GM23248 (cell line): Measurements from ENCODE around the gene SLC5A6. TPM values are rescaled to one million over a fixed set of nuclear protein-coding genes. Genes with fewer than 3 reads are reported as not detected.
"Not testable (repeated sequence)": the region's sequence is repeated elsewhere in the genome, so short reads cannot be mapped to it uniquely, and the experiment has no call there.

ENCODE experiments used
- DNase-seq: peaks from one replicate; pipeline ENCODE4 v3.0.0-alpha.2; 2015
- H2AFZ ChIP-seq: fragments of 200-600 bp; sonication (generic); 2 replicates; pipeline ENCODE4 v1.6.1; 2016; ENCODE audit warnings: antibody characterized with exemption
- H3F3A ChIP-seq: fragments of 200-600 bp; sonication (generic); 2 replicates; pipeline ENCODE4 v1.6.1; 2016; ENCODE audit warnings: mild to moderate bottlenecking, antibody characterized with exemption, mixed run types; ENCODE audit not compliant: insufficient read depth
- H3K27ac ChIP-seq: fragments of 200-600 bp; sonication (generic); 2 replicates; pipeline ENCODE4 v1.5.1; 2016; ENCODE audit warnings: mild to moderate bottlenecking
- H3K27me3 ChIP-seq: fragments of 200-600 bp; sonication (generic); replicated peaks from 2 replicates; pipeline ENCODE4 v1.6.1; 2016; ENCODE audit warnings: mild to moderate bottlenecking; ENCODE audit not compliant: insufficient read depth
- H3K36me3 ChIP-seq: fragments of 200-600 bp; sonication (generic); 2 replicates; pipeline ENCODE4 v1.6.1; 2016; ENCODE audit warnings: low read depth, mild to moderate bottlenecking
- H3K4me1 ChIP-seq: fragments of 200-600 bp; sonication (generic); 2 replicates; pipeline ENCODE4 v1.6.1; 2016; ENCODE audit warnings: mild to moderate bottlenecking; ENCODE audit not compliant: insufficient read depth
- H3K4me2 ChIP-seq: fragments of 200-600 bp; sonication (generic); one replicate; pipeline ENCODE4 v1.6.1; 2016; ENCODE audit warnings: mild to moderate bottlenecking; ENCODE audit not compliant: unreplicated experiment
- H3K4me3 ChIP-seq: fragments of 200-600 bp; sonication (generic); 2 replicates; pipeline ENCODE4 v1.5.1; 2016; ENCODE audit warnings: mild to moderate bottlenecking
- H3K79me2 ChIP-seq: fragments of 200-600 bp; sonication (generic); 2 replicates; pipeline ENCODE4 v1.6.1; 2016; ENCODE audit warnings: mild to moderate bottlenecking; ENCODE audit not compliant: insufficient read depth
- H3K9ac ChIP-seq: fragments of 200-600 bp; sonication (generic); 2 replicates; pipeline ENCODE4 v1.6.1; 2016; ENCODE audit warnings: mild to moderate bottlenecking
- H3K9me2 ChIP-seq: fragments of 200-600 bp; sonication (generic); 2 replicates; pipeline ENCODE4 v1.6.1; 2016; ENCODE audit warnings: mixed run types, mild to moderate bottlenecking, moderate library complexity; ENCODE audit not compliant: insufficient read depth
- H3K9me3 ChIP-seq: fragments of 200-600 bp; sonication (generic); one replicate; pipeline ENCODE4 v1.6.1; 2017; ENCODE audit warnings: low read depth
- H4K20me1 ChIP-seq: fragments of 200-600 bp; sonication (generic); 2 replicates; pipeline ENCODE4 v1.6.0; 2016; ENCODE audit not compliant: insufficient read depth
- EZH2 ChIP-seq: fragments of 200-600 bp; sonication (generic); IDR thresholded peaks from 2 replicates; pipeline ENCODE4 v1.6.1; 2018; ENCODE audit warnings: antibody characterized with exemption, mild to moderate bottlenecking; ENCODE audit not compliant: insufficient read depth, poor library complexity, severe bottlenecking
- EZH2phosphoT487 ChIP-seq: fragments of 200-600 bp; sonication (generic); IDR thresholded peaks from 2 replicates; pipeline ENCODE4 v1.6.1; 2018; ENCODE audit warnings: antibody characterized with exemption, moderate library complexity, mild to moderate bottlenecking, low read depth; ENCODE audit not compliant: insufficient read depth
- WGBS, 2 experiments: methylation state at CpG; one replicate each; pipeline ENCODE4 v1.1.6; 2015 to 2017; ENCODE audit warnings: low lambda C conversion rate in 2 of 2, low coverage in 1 of 2; ENCODE audit errors: missing lambda C conversion rate in 2 of 2; 5-methylcytosine and 5-hydroxymethylcytosine counted together
- in situ Hi-C: fragments of 300-500 bp; cut with MboI; formaldehyde crosslinking; loops from 2 replicates; pipeline ENCODE4 v1.15.0; 2020
- polyA plus RNA-seq: library from polyadenylated mRNA; unstranded; fragments of >200 nt; fragmentation: Nextera tagmentation; extraction: Ambion mirVana; gene quantifications from 2 replicates; pipeline ENCODE4 v1.2.1, GENCODE V29; 2016
- total RNA-seq: library from RNA; depleted of rRNA; stranded (reverse); fragments of >200 nt; shearing (Covaris generic); gene quantifications from 2 replicates; pipeline ENCODE4 v1.2.3, GENCODE V29; 2014

SLC5A6 gene
- total and polyA plus RNA-seq, 2 experiments from 2014 or later = 9.4 to 13.5 TPM

DNA sequence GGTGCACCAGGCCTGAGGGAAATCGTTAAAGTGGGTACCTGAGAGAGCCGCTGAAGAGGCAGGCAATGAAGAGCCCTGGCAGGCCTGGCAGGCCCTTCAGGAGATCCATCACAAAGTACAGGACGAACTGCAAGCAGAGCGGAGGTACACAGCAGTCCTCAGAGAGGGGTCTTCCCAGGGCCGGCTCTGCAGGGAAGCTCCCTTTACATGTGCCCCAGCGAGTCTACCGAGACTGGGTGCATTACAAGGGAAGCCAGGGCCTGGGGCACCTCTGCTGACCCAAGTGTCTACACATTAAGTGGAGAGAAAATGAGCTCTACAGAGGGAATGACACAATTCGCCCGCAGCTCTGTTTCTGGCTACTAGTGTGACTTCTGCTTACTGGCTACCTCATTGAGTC lies 8.3 kb downstream of the SLC5A6 start:
- Histone ChIP-seq H3K79me2 (no peaks in the 10 kb centered on the region), H3F3A (no peaks in the 10 kb centered on the region), H3K4me3 (no peak overlapping the region), H2AFZ (no peak overlapping the region), H3K4me1 (0 out of 2 replicates have a peak, but pooled peaks cover 3% of the 10 kb centered on the region), H3K36me3 (no peaks in the 10 kb centered on the region; the same call in 1 of the 2 replicates), H3K9me3 (no peaks in the 10 kb centered on the region), H3K9ac (no peak overlapping the region), H3K27ac (no peak overlapping the region), H4K20me1 (no peaks in the 10 kb centered on the region), H3K9me2 (no peaks in the 10 kb centered on the region), H3K27me3 (no peaks in the 10 kb centered on the region), H3K4me2 (no peak overlapping the region)
- 83 to 89% methylated on average over 9 of the region's 9 CpGs for WGBS, 2 experiments
- in situ Hi-C loops = no loop called here
- DNase-seq = no peak
- TF ChIP-seq EZH2 = no peak
- TF ChIP-seq EZH2phosphoT487 = no peak

DNA sequence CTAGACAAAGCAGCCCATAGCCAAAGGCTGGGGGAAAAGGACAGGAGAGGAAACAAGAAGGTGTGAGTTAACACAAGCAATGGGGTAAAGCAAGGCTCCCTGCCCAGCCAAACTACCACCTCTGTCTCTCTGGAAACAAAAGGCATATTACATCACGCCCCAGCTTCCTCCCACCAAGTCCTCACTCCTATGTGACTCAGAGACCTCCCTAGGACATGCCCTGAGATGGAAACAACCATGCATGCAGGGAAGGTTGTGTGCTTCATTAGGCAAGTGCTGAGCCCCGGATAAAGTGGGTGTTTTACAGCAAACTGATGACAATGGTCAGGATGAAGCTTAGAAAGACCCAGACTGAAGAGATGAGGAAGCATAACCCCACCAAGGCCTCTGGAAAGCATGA lies 9.2 kb downstream of the SLC5A6 start:
- H3K79me2 ChIP-seq = no peaks in the 10 kb centered on the region
- peak; percentile 65 for DNase-seq
- no peaks in the 10 kb centered on the region for H3K9me2 ChIP-seq
- in situ Hi-C loops = no loop called here
- H4K20me1 ChIP-seq = no peaks in the 10 kb centered on the region
- H2AFZ ChIP-seq = no peak overlapping the region
- no peak overlapping the region for H3K4me2 ChIP-seq
- no peak overlapping the region for H3K9ac ChIP-seq
- no peaks in the 10 kb centered on the region for H3F3A ChIP-seq
- TF ChIP-seq EZH2phosphoT487 (no peak), EZH2 (no peak)
- no peaks in the 10 kb centered on the region for H3K9me3 ChIP-seq
- no peak overlapping the region for H3K4me3 ChIP-seq
- 86 to 89% methylated on average over 2 of the region's 2 CpGs for WGBS, 2 experiments
- no peaks in the 10 kb centered on the region for H3K27me3 ChIP-seq
- no peak overlapping the region for H3K27ac ChIP-seq
- 0 out of 2 replicates have a peak, but pooled peaks cover 3% of the 10 kb centered on the region for H3K4me1 ChIP-seq
- H3K36me3 ChIP-seq = no peaks in the 10 kb centered on the region

DNA sequence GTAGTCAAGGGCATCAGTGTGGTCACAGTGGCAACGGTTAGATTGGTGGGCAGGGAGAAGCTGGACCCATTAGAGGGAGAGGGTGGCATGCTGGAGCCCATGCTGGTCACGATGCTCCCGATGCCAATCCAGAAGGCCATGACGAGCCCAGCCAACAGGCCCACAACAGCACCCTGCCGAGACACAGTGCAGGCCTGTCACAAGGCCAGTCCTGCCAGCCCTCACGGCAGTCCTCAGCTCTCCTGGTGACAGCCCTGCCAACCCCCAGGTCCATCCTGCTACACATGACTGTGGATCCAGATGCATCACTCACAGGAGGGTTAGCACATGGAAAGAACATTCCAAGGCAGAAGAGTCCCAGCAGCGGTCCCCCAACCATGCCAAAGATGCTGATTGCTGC lies 10.4 kb downstream of the SLC5A6 start:
- H3K4me2 ChIP-seq = no peak overlapping the region
- 0 out of 2 replicates have a peak, but pooled peaks cover 3% of the 10 kb centered on the region for H3K4me1 ChIP-seq
- no peaks in the 10 kb centered on the region for H3K9me3 ChIP-seq
- no peak overlapping the region for H3K9ac ChIP-seq
- in situ Hi-C loops = no loop called here
- H3K27ac ChIP-seq = no peak overlapping the region
- TF ChIP-seq EZH2 (no peak), EZH2phosphoT487 (no peak)
- 92% methylated on average over 7 of the region's 7 CpGs for WGBS, 2 experiments
- no peaks in the 10 kb centered on the region for H3F3A ChIP-seq
- no peaks in the 10 kb centered on the region for H4K20me1 ChIP-seq
- no peaks in the 10 kb centered on the region for H3K9me2 ChIP-seq
- no peak overlapping the region for H3K4me3 ChIP-seq
- no peaks in the 10 kb centered on the region for H3K36me3 ChIP-seq
- no peaks in the 10 kb centered on the region for H3K79me2 ChIP-seq
- no peak overlapping the region for H2AFZ ChIP-seq
- no peak for DNase-seq
- no peaks in the 10 kb centered on the region for H3K27me3 ChIP-seq

DNA sequence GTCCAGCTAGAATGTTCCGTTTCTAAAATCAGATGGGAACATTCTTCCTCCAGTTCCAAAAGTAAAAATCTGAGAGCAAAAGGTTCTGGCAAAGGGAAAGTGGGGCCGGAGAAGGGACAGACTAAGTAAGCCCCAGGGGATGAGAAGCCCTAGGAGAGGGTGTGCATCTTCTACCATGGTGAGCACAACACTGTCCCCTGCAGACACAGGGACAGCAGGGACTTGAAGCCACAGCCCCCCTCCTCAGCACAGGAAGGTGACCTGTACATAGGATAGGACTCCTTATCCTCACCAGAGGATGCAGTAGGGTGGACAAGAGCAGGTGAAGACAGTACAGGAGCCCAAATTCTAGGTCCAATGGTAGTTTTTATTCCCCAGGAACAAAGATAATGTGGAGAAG lies 12.8 kb downstream of the SLC5A6 start:
- Histone ChIP-seq H3K4me2 (no peak overlapping the region), H3K9me3 (no peaks in the 10 kb centered on the region), H3K9me2 (no peaks in the 10 kb centered on the region), H4K20me1 (no peaks in the 10 kb centered on the region), H3K27ac (no peak overlapping the region), H3K79me2 (no peaks in the 10 kb centered on the region), H3K36me3 (no peaks in the 10 kb centered on the region), H3K9ac (no peak overlapping the region), H3K27me3 (no peaks in the 10 kb centered on the region), H3K4me3 (no peak overlapping the region), H2AFZ (no peak overlapping the region), H3K4me1 (0 out of 2 replicates have a peak, but pooled peaks cover 3% of the 10 kb centered on the region), H3F3A (no peaks in the 10 kb centered on the region)
- no peak for DNase-seq
- 77 to 80% methylated on average over 2 of the region's 2 CpGs for WGBS, 2 experiments
- TF ChIP-seq EZH2phosphoT487 (no peak), EZH2 (no peak)
- in situ Hi-C loops = no loop called here

DNA sequence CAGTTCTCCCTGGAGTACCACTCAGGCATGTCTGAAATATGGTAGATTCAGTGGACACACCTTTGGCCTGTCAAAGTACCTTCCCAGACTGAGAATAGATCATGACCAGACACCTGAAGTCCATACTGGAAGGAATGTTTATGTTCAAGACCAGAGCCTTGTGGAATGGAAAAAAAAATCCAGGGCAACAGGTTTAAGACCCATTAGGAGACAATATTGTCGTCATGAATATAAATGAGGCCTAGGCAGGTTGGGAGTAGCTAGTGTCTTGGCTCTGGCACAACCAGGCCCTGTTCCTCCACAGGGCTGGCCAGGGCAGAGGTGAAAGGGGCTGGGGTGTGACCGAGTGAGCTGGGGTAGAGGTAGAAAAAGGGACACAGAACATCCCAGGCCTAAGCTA lies 13.4 kb downstream of the SLC5A6 start:
- 77 to 85% methylated on average over 2 of the region's 2 CpGs for WGBS, 2 experiments
- Histone ChIP-seq H3K27me3 (no peaks in the 10 kb centered on the region), H3K9me2 (no peaks in the 10 kb centered on the region), H3K4me2 (no peak overlapping the region), H3K79me2 (no peaks in the 10 kb centered on the region), H3F3A (no peaks in the 10 kb centered on the region), H3K9ac (no peak overlapping the region), H3K4me1 (0 out of 2 replicates have a peak, but pooled peaks cover 3% of the 10 kb centered on the region), H2AFZ (no peak overlapping the region), H3K36me3 (no peaks in the 10 kb centered on the region), H3K4me3 (no peak overlapping the region), H3K27ac (no peak overlapping the region), H4K20me1 (no peaks in the 10 kb centered on the region), H3K9me3 (no peaks in the 10 kb centered on the region)
- TF ChIP-seq EZH2 (no peak), EZH2phosphoT487 (no peak)
- in situ Hi-C loops = no loop called here
- DNase-seq = no peak

DNA sequence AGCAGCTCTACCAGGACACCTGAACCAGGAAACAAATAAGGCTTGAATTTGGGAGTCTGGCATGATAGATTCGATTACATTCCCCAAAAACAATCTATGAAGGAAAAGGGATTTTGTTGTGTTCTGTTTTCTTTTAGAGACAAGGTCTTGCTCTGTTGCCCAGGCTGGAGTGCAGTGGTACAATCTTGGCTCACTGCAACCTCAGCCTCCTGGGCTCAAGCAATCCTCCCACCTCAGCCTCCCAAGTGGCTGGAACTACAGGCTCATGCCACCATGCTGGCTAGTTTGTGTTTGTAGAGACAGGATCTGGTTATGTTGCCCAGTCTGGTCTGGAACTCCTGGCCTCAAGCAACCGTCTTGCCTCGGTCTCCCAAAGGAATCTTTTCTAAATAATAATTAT lies 14.0 kb downstream of the SLC5A6 start:
- H3K4me3 ChIP-seq = not testable (repeated sequence)

DNA sequence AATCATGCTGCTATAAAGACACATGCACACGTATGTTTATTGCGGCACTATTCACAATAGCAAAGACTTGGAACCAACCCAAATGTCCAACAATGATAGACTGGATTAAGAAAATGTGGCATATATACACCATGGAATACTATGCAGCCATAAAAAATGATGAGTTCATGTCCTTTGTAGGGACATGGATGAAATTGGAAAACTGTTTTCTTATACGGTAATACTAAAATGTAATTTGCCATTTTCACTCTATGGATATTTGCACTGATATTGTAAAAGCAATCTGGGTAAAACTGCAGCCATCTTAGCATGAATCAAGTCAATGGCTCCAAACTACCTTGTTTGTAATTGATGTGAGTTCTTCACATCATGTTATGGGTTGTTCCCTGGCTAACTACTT lies 16.3 kb downstream of the SLC5A6 start:
- in situ Hi-C loops = not testable (repeated sequence)
- 74 to 81% methylated on average over 2 to 3 of the region's 3 CpGs for WGBS, 2 experiments

More for the DNA sequence above, 14.0 kb downstream of the SLC5A6 start:
- DNase-seq, H3K4me2 ChIP-seq, H3K36me3 ChIP-seq, H3K27ac ChIP-seq, H3K9me3 ChIP-seq, H4K20me1 ChIP-seq, H2AFZ ChIP-seq, H3K9me2 ChIP-seq, H3K9ac ChIP-seq, in situ Hi-C loops, H3F3A ChIP-seq, H3K79me2 ChIP-seq, H3K4me1 ChIP-seq, H3K27me3 ChIP-seq: not testable (repeated sequence)
- WGBS, 2 experiments = 86 to 91% methylated on average over 3 of the region's 3 CpGs

More for the DNA sequence above, 16.3 kb downstream of the SLC5A6 start:
- not testable (repeated sequence) for H2AFZ ChIP-seq, H4K20me1 ChIP-seq, H3K27ac ChIP-seq, H3K9me2 ChIP-seq, H3K4me1 ChIP-seq, H3K4me2 ChIP-seq, H3K9me3 ChIP-seq, H3F3A ChIP-seq, H3K36me3 ChIP-seq, H3K9ac ChIP-seq, H3K4me3 ChIP-seq, H3K27me3 ChIP-seq, H3K79me2 ChIP-seq, DNase-seq
